AG09319 (cell line): Measurements from ENCODE around the gene EBP.

Experiments used
- DNase-seq: peaks from one replicate; pipeline ENCODE4 v3.0.0-alpha.2; 2010; ENCODE audit warnings: low read depth; ENCODE audit errors: extremely low read depth
- TF ChIP-seq, protein P1 (sequence below): IDR thresholded peaks from 2 replicates; pipeline ENCODE4 v1.5.1; 2011; ENCODE audit warnings: low read depth, mild to moderate bottlenecking, inconsistent platforms, low read length, moderate library complexity

EBP gene

DNA sequence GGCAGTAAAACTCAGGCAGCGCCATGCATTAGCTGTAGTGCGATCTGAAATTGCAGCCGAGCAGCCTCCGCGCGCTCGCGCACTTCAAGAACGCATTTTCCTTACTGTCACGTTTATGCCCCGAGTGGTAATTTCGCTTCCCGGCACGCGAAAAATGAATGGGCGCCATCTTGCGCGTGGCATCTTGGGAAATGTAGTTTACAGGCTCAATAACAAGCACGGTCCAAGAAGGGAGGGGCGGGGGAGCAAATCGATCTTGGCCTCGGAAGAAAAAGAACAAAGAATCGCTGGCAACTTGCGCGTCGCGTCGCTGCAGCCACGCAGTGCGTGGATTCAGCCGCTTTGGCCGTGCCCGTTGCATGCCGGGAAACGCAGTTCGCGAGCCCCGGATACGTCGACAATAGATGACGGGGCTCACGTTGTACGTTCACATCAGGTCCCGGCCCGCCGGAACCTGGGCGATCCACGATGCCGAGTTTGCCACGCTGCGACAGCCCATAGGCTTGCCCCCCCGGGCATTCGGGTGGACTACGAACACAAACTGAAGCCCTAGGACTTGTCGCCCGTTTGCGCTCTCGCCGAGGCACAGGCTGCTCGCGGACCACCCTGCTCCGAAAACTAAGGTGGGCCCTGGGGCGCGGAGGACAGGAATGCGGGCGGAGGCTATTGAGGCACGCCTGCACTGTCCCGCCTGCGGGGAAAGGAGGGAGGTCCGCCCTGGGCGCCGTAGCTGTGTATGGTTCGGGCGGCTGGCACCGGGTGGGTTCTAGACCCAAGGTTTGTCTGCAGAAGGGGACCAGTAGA, 45.6 kb upstream of the EBP start, which contains the start of gene FTSJ1:
Gene FTSJ1 (plus strand): TSS at position 426 of the 804 bp plus-strand sequence. CDS start 1,849 bp downstream, outside the sequence.
- peak; percentile 85 for DNase-seq
- TF ChIP-seq, protein P1, sequence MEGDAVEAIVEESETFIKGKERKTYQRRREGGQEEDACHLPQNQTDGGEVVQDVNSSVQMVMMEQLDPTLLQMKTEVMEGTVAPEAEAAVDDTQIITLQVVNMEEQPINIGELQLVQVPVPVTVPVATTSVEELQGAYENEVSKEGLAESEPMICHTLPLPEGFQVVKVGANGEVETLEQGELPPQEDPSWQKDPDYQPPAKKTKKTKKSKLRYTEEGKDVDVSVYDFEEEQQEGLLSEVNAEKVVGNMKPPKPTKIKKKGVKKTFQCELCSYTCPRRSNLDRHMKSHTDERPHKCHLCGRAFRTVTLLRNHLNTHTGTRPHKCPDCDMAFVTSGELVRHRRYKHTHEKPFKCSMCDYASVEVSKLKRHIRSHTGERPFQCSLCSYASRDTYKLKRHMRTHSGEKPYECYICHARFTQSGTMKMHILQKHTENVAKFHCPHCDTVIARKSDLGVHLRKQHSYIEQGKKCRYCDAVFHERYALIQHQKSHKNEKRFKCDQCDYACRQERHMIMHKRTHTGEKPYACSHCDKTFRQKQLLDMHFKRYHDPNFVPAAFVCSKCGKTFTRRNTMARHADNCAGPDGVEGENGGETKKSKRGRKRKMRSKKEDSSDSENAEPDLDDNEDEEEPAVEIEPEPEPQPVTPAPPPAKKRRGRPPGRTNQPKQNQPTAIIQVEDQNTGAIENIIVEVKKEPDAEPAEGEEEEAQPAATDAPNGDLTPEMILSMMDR: no peak

DNA sequence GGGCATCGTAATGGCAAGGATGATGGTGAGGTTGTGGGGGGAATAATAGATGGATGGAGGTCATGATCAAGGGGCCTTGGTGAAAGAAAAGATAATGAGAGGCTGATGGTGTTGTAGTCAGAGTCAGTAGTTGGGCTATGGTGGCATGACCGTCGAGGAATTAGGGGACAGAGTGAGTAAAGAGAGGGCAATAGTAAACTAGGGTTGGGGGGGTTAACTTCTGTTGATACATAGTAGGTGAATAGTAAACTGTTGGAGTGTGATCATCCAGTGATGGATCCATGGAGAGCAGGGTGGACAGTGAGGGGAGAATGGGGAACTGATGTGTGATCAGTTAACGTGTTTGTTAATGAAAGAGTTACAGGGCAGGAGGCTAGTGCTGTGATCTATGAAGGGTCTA, 44.7 kb upstream of the EBP start:
- no peak for DNase-seq
- TF ChIP-seq, protein P1: no peak

DNA sequence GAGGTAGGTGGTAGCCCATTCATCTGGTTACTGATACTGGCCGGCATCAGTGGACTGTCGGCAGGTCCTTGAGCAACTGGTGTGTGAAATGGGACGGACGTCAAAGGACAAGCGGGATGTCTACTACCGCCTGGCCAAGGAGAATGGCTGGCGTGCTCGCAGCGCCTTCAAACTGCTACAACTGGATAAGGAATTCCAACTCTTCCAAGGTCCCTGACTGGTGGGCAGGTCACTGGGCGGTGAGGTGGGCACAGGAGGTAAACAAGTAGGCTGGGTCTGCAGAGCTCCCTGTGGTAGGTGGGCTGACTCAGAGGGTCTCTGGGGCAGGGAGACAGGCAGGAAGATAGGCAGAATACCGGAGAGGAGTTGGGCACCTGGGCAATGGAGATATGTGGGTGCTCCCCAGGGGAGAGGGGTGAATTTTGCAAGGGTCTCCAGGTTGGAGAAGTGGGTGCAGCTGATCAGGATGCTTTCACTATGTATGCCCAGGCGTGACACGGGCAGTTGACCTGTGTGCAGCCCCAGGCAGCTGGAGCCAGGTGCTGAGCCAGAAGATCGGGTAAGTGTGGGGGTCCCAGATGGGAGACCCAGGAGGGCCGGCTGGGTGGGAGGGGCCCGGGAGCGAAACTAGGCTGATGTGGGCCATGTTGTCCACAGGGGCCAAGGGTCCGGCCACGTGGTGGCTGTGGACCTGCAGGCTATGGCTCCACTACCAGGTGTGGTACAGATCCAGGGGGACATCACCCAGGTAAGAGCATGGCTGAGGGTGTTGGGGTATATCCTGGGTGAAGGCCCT, 43.5 kb upstream of the EBP start:
- DNase-seq: no peak
- TF ChIP-seq, protein P1: no peak

DNA sequence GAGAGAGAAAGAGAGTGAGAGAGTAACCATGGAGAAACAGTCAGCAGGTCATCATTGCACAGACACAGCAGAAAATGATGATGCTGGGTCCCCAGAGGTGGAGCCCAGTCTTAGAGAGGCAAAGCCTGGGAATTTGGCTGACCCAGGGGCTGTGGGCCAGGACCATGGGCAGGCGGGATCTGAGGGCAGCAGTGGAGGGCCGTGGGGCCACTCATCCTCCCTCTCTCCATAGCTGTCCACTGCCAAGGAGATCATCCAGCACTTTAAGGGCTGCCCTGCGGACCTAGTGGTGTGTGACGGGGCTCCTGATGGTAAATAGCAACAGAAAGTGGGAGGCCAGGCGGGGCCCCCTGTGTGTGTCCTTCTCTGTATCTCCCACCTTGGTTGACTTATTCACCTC, 42.8 kb upstream of the EBP start:
- no peak for DNase-seq
- TF ChIP-seq, protein P1: no peak

DNA sequence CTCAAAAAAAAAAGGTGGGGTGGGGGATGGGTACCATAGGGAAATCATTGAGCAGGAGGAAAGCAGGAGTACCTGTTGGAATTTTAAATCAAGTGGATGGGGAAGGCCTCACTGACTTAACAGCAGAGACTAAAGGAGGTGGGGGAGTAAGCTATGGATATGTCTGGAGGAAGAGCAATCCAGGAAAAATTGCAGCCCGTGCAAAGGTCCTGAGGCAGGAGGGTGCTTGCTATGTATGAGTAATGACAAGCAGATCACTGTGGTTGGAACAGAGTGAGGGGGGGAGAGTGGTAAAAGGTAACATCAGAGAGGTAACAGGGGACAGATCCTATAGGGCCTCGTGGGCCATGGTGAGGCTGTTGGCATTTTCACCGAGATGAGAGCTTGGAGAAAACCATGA, 41.5 kb upstream of the EBP start:
- TF ChIP-seq, protein P1: no peak
- DNase-seq: no peak

DNA sequence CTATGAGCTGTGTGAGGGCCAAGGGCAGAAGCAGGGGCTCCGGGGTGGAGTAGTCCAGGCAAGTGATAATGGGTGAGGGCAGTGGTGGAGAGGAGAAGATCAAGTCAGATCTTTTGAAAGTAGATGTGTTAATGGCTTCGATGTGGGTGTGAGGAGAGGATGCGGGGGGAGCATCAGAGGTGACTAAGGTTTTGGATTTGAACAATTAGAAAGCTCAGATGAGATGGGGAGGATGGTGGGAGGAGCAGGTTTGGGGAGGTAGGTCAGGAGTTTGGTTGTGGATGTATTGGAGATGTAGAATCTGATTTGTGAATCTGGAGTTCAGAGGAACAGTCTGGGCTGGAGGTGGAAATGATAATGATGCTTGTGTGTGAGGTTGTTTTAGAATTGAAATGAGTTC, 41.0 kb upstream of the EBP start:
- DNase-seq: no peak
- TF ChIP-seq, protein P1: no peak

DNA sequence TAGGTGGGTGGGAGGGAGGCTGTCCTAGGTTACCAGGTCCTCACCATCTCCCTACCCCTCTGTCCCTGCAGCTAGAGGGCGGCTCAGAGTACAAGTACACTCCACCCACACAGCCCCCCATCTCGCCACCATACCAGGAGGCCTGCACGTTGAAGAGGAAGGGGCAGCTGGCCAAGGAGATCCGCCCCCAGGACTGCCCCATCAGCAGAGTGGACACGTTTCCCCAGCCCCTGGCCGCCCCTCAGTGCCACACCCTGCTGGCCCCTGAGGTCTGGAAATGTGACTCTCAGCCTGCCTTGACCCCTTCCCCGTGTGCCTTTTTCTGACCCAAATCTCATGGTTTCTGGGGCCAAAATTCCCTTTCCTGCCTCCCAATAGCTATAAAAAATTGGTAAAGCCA, 39.1 kb upstream of the EBP start:
- TF ChIP-seq, protein P1: no peak
- no peak for DNase-seq
